GM23248 (cell line): ENCODE results near the gene ATF1. TPM values are rescaled to one million over a fixed set of nuclear protein-coding genes. Genes with fewer than 3 reads are reported as not detected.

ENCODE experiments used
- DNase-seq: peaks from one replicate; pipeline ENCODE4 v3.0.0-alpha.2; 2015
- H2AFZ ChIP-seq: fragments of 200-600 bp; sonication (generic); 2 replicates; pipeline ENCODE4 v1.6.1; 2016; ENCODE audit warnings: antibody characterized with exemption
- H3F3A ChIP-seq: fragments of 200-600 bp; sonication (generic); 2 replicates; pipeline ENCODE4 v1.6.1; 2016; ENCODE audit warnings: mild to moderate bottlenecking, antibody characterized with exemption, mixed run types; ENCODE audit not compliant: insufficient read depth
- H3K27ac ChIP-seq: fragments of 200-600 bp; sonication (generic); 2 replicates; pipeline ENCODE4 v1.5.1; 2016; ENCODE audit warnings: mild to moderate bottlenecking
- H3K27me3 ChIP-seq: fragments of 200-600 bp; sonication (generic); replicated peaks from 2 replicates; pipeline ENCODE4 v1.6.1; 2016; ENCODE audit warnings: mild to moderate bottlenecking; ENCODE audit not compliant: insufficient read depth
- H3K36me3 ChIP-seq: fragments of 200-600 bp; sonication (generic); 2 replicates; pipeline ENCODE4 v1.6.1; 2016; ENCODE audit warnings: low read depth, mild to moderate bottlenecking
- H3K4me1 ChIP-seq: fragments of 200-600 bp; sonication (generic); 2 replicates; pipeline ENCODE4 v1.6.1; 2016; ENCODE audit warnings: mild to moderate bottlenecking; ENCODE audit not compliant: insufficient read depth
- H3K4me2 ChIP-seq: fragments of 200-600 bp; sonication (generic); one replicate; pipeline ENCODE4 v1.6.1; 2016; ENCODE audit warnings: mild to moderate bottlenecking; ENCODE audit not compliant: unreplicated experiment
- H3K4me3 ChIP-seq: fragments of 200-600 bp; sonication (generic); 2 replicates; pipeline ENCODE4 v1.5.1; 2016; ENCODE audit warnings: mild to moderate bottlenecking
- H3K79me2 ChIP-seq: fragments of 200-600 bp; sonication (generic); 2 replicates; pipeline ENCODE4 v1.6.1; 2016; ENCODE audit warnings: mild to moderate bottlenecking; ENCODE audit not compliant: insufficient read depth
- H3K9ac ChIP-seq: fragments of 200-600 bp; sonication (generic); 2 replicates; pipeline ENCODE4 v1.6.1; 2016; ENCODE audit warnings: mild to moderate bottlenecking
- H3K9me2 ChIP-seq: fragments of 200-600 bp; sonication (generic); 2 replicates; pipeline ENCODE4 v1.6.1; 2016; ENCODE audit warnings: mixed run types, mild to moderate bottlenecking, moderate library complexity; ENCODE audit not compliant: insufficient read depth
- H3K9me3 ChIP-seq: fragments of 200-600 bp; sonication (generic); one replicate; pipeline ENCODE4 v1.6.1; 2017; ENCODE audit warnings: low read depth
- H4K20me1 ChIP-seq: fragments of 200-600 bp; sonication (generic); 2 replicates; pipeline ENCODE4 v1.6.0; 2016; ENCODE audit not compliant: insufficient read depth
- EZH2 ChIP-seq: fragments of 200-600 bp; sonication (generic); IDR thresholded peaks from 2 replicates; pipeline ENCODE4 v1.6.1; 2018; ENCODE audit warnings: antibody characterized with exemption, mild to moderate bottlenecking; ENCODE audit not compliant: insufficient read depth, poor library complexity, severe bottlenecking
- EZH2phosphoT487 ChIP-seq: fragments of 200-600 bp; sonication (generic); IDR thresholded peaks from 2 replicates; pipeline ENCODE4 v1.6.1; 2018; ENCODE audit warnings: antibody characterized with exemption, moderate library complexity, mild to moderate bottlenecking, low read depth; ENCODE audit not compliant: insufficient read depth
- WGBS, 2 experiments: methylation state at CpG; one replicate each; pipeline ENCODE4 v1.1.6; 2015 to 2017; ENCODE audit warnings: low lambda C conversion rate in 2 of 2, low coverage in 1 of 2; ENCODE audit errors: missing lambda C conversion rate in 2 of 2; 5-methylcytosine and 5-hydroxymethylcytosine counted together
- in situ Hi-C: fragments of 300-500 bp; cut with MboI; formaldehyde crosslinking; loops from 2 replicates; pipeline ENCODE4 v1.15.0; 2020
- polyA plus RNA-seq: library from polyadenylated mRNA; unstranded; fragments of >200 nt; fragmentation: Nextera tagmentation; extraction: Ambion mirVana; gene quantifications from 2 replicates; pipeline ENCODE4 v1.2.1, GENCODE V29; 2016
- total RNA-seq: library from RNA; depleted of rRNA; stranded (reverse); fragments of >200 nt; shearing (Covaris generic); gene quantifications from 2 replicates; pipeline ENCODE4 v1.2.3, GENCODE V29; 2014

The ATF1 gene
- total and polyA plus RNA-seq, 2 experiments from 2014 or later = 24.0 to 30.6 TPM

- H3K9me2 ChIP-seq = no peaks in the 10 kb centered on the region
- WGBS, 2 experiments = 88 to 93% methylated on average over 4 of the region's 4 CpGs
- H3K4me3 ChIP-seq = no peak overlapping the region
- no peaks in the 10 kb centered on the region for H3K4me1 ChIP-seq
- H3F3A ChIP-seq = no peaks in the 10 kb centered on the region
- no peak overlapping the region for H3K9ac ChIP-seq
- TF ChIP-seq EZH2phosphoT487 (no peak), EZH2 (no peak)
- no peak for DNase-seq
- H3K4me2 ChIP-seq = no peak overlapping the region
- no peaks in the 10 kb centered on the region for H4K20me1 ChIP-seq
- in situ Hi-C loops = no loop called here
- H2AFZ ChIP-seq = no peak overlapping the region
- peaks cover 20% of the 10 kb centered on the region; the same call in 1 of the 2 replicates for H3K36me3 ChIP-seq
- H3K9me3 ChIP-seq = no peaks in the 10 kb centered on the region
- H3K27ac ChIP-seq = no peak overlapping the region
- H3K79me2 ChIP-seq = no peaks in the 10 kb centered on the region
- no peaks in the 10 kb centered on the region for H3K27me3 ChIP-seq
These were observed 18.0 kb upstream of the ATF1 start for GRCh38 chr12:50745861-50746260.

GRCh38 chr12:50746431-50746830 is 17.5 kb upstream of the ATF1 start:
- 88 to 93% methylated on average over 3 of the region's 3 CpGs for WGBS, 2 experiments
- no peak overlapping the region for H3K27ac ChIP-seq
- H3K4me3 ChIP-seq = no peak overlapping the region
- peaks cover 20% of the 10 kb centered on the region; the same call in 1 of the 2 replicates for H3K36me3 ChIP-seq
- H3F3A ChIP-seq = no peaks in the 10 kb centered on the region
- no peaks in the 10 kb centered on the region for H3K79me2 ChIP-seq
- no peak overlapping the region for H2AFZ ChIP-seq
- H3K9ac ChIP-seq = no peak overlapping the region
- in situ Hi-C loops = no loop called here
- H3K4me2 ChIP-seq = no peak overlapping the region
- TF ChIP-seq EZH2phosphoT487 (no peak), EZH2 (no peak)
- H4K20me1 ChIP-seq = no peaks in the 10 kb centered on the region
- no peaks in the 10 kb centered on the region for H3K9me3 ChIP-seq
- no peaks in the 10 kb centered on the region for H3K27me3 ChIP-seq
- no peaks in the 10 kb centered on the region for H3K9me2 ChIP-seq
- DNase-seq = no peak
- H3K4me1 ChIP-seq = no peaks in the 10 kb centered on the region

GRCh38 chr12:50747817-50748216 is 16.1 kb upstream of the ATF1 start:
- no peak overlapping the region for H3K27ac ChIP-seq
- H3K9me3 ChIP-seq = no peaks in the 10 kb centered on the region
- DNase-seq = no peak
- in situ Hi-C loops = no loop called here
- 94 to 97% methylated on average over 1 of the region's 1 CpG for WGBS, 2 experiments
- H3K9me2 ChIP-seq = no peaks in the 10 kb centered on the region
- peaks cover 8% of the 10 kb centered on the region; the same call in 1 of the 2 replicates for H3F3A ChIP-seq
- no peak overlapping the region for H3K4me3 ChIP-seq
- H3K36me3 ChIP-seq = peaks cover 20% of the 10 kb centered on the region; the same call in 1 of the 2 replicates
- H3K79me2 ChIP-seq = no peaks in the 10 kb centered on the region
- H3K9ac ChIP-seq = no peak overlapping the region
- no peak overlapping the region for H2AFZ ChIP-seq
- TF ChIP-seq EZH2phosphoT487 (no peak), EZH2 (no peak)
- H4K20me1 ChIP-seq = no peaks in the 10 kb centered on the region
- H3K4me2 ChIP-seq = no peak overlapping the region
- H3K4me1 ChIP-seq = no peaks in the 10 kb centered on the region
- H3K27me3 ChIP-seq = no peaks in the 10 kb centered on the region

GRCh38 chr12:50749459-50749882 is 14.4 kb upstream of the ATF1 start:
- 94 to 98% methylated on average over 2 of the region's 2 CpGs for WGBS, 2 experiments
- H3K9me3 ChIP-seq = no peaks in the 10 kb centered on the region
- in situ Hi-C loops = no loop called here
- no peaks in the 10 kb centered on the region for H3K79me2 ChIP-seq
- no peak overlapping the region for H2AFZ ChIP-seq
- peaks cover 17% of the 10 kb centered on the region; the same call in 1 of the 2 replicates for H3K36me3 ChIP-seq
- no peak for DNase-seq
- H3K4me3 ChIP-seq = no peak overlapping the region
- TF ChIP-seq EZH2phosphoT487 = no peak
- no peak overlapping the region for H3K9ac ChIP-seq
- peaks cover 8% of the 10 kb centered on the region; the same call in 1 of the 2 replicates for H3F3A ChIP-seq
- H4K20me1 ChIP-seq = no peaks in the 10 kb centered on the region
- H3K4me1 ChIP-seq = no peaks in the 10 kb centered on the region
- H3K27me3 ChIP-seq = no peaks in the 10 kb centered on the region
- H3K9me2 ChIP-seq = no peaks in the 10 kb centered on the region
- H3K4me2 ChIP-seq = no peak overlapping the region
- H3K27ac ChIP-seq = no peak overlapping the region

- Histone ChIP-seq H3K4me1 (no peaks in the 10 kb centered on the region), H3K27ac (no peak overlapping the region), H3K36me3 (peaks cover 9% of the 10 kb centered on the region; the same call in 1 of the 2 replicates), H3K27me3 (no peaks in the 10 kb centered on the region), H3K79me2 (no peaks in the 10 kb centered on the region), H3F3A (peaks cover 8% of the 10 kb centered on the region; the same call in 1 of the 2 replicates), H3K9me2 (no peaks in the 10 kb centered on the region), H3K4me3 (no peak overlapping the region), H3K9ac (no peak overlapping the region), H4K20me1 (no peaks in the 10 kb centered on the region), H3K9me3 (no peaks in the 10 kb centered on the region), H3K4me2 (no peak overlapping the region), H2AFZ (no peak overlapping the region)
- TF ChIP-seq EZH2 = no peak
- no peak for TF ChIP-seq EZH2phosphoT487
- no peak for DNase-seq
- WGBS, 2 experiments = 81 to 85% methylated on average over 4 of the region's 4 CpGs
- in situ Hi-C loops = no loop called here
These were observed 13.5 kb upstream of the ATF1 start for GRCh38 chr12:50750366-50750765.
